H1 (cell line): ENCODE data around the gene ANGPTL2. TPM values are rescaled to one million over a fixed set of nuclear protein-coding genes. Genes with fewer than 3 reads are reported as not detected.
A peak's percentile ranks its signal among the peaks of the same experiment; 100 is the strongest.

ENCODE experiments used
- CTCF ChIA-PET: fragments of 300-600 bp; sonication (Branson Sonifier 250); formaldehyde crosslinking; loops from one replicate; lab custom pipeline; 2021; ENCODE audit not compliant: partially characterized antibody; lab: Charles Lee
- POLR2A ChIA-PET: fragments of 300-600 bp; sonication (Branson Sonifier 250); formaldehyde crosslinking; loops from one replicate; lab custom pipeline; 2021; ENCODE audit warnings: inconsistent platforms; ENCODE audit not compliant: partially characterized antibody; lab: Charles Lee
- DNase-seq, 2 experiments: peaks; one replicate each; pipeline versions ENCODE4 v3.0.0 to v3.0.0-alpha.2; 2010 to 2022; ENCODE audit warnings: low spot score in 2 of 2, low read depth in 1 of 2, mixed read lengths in 1 of 2
- FAIRE-seq: peaks from 2 replicates; lab custom pipeline; 2011; peaks lifted over from hg19 to GRCh38; lab: Jason Lieb, UNC
- H2AFZ ChIP-seq: 2 replicates; pipeline ENCODE4 v1.8.1; 2012; ENCODE audit warnings: low read length, inconsistent platforms
- H2AK5ac ChIP-seq: 2 replicates; pipeline ENCODE4 v1.6.1; 2013; ENCODE audit warnings: low read depth, low read length
- H2BK120ac ChIP-seq: replicated peaks from 2 replicates; pipeline ENCODE3; 2013; ENCODE audit warnings: low read depth, low read length, inconsistent platforms
- H2BK12ac ChIP-seq: 2 replicates; pipeline ENCODE4 v1.6.1; 2013; ENCODE audit warnings: low read depth, low read length
- H2BK15ac ChIP-seq: 2 replicates; pipeline ENCODE4 v1.6.1; 2013; ENCODE audit warnings: low read length
- H2BK20ac ChIP-seq: 2 replicates; pipeline ENCODE4 v1.6.1; 2013; ENCODE audit warnings: low read length
- H2BK5ac ChIP-seq: 2 replicates; pipeline ENCODE4 v1.6.1; 2013; ENCODE audit warnings: low read depth, low read length
- H3K14ac ChIP-seq: 2 replicates; pipeline ENCODE4 v1.6.1; 2013; ENCODE audit warnings: inconsistent platforms; ENCODE audit not compliant: insufficient read length
- H3K18ac ChIP-seq: 2 replicates; pipeline ENCODE4 v1.6.1; 2013; ENCODE audit warnings: low read length; ENCODE audit errors: extremely low read depth
- H3K23ac ChIP-seq: 2 replicates; pipeline ENCODE4 v1.6.1; 2013; ENCODE audit warnings: inconsistent platforms; ENCODE audit not compliant: insufficient read length
- H3K23me2 ChIP-seq: 2 replicates; pipeline ENCODE4 v1.6.1; 2013; ENCODE audit warnings: low read depth, low read length
- H3K27ac ChIP-seq: 2 replicates; pipeline ENCODE4 v1.6.1; 2011; ENCODE audit warnings: low read depth, low read length, inconsistent platforms
- H3K27me3 ChIP-seq, 4 experiments: replicated peaks in 1 of 4; 1 replicate in 1 of 4; 2 replicates in 3 of 4; pipeline versions ENCODE4 v1.6.1 to v1.8.1; 2011 to 2013; ENCODE audit warnings: low read length in 3 of 4, mild to moderate bottlenecking in 3 of 4, inconsistent platforms in 2 of 4, mixed read lengths in 2 of 4, moderate library complexity in 1 of 4; ENCODE audit not compliant: control insufficient read depth in 3 of 4, insufficient read depth in 3 of 4; ENCODE audit errors: extremely low read depth in 1 of 4
- H3K36me3 ChIP-seq, 4 experiments: 2 replicates each; pipeline versions ENCODE4 v1.6.1 to v1.8.1; 2011 to 2013; ENCODE audit warnings: mild to moderate bottlenecking in 4 of 4, low read length in 3 of 4, moderate library complexity in 2 of 4, control low read depth in 1 of 4, inconsistent platforms in 1 of 4; ENCODE audit not compliant: insufficient read depth in 4 of 4, control insufficient read depth in 2 of 4
- H3K4ac ChIP-seq: replicated peaks from 2 replicates; pipeline ENCODE3; 2013; ENCODE audit warnings: low read length, low read depth, mixed read lengths, inconsistent platforms; ENCODE audit not compliant: insufficient read length
- H3K4me1 ChIP-seq, 4 experiments: replicated peaks in 1 of 4; 1 replicate in 1 of 4; 2 replicates in 3 of 4; pipeline versions ENCODE4 v1.6.1 to v1.8.1; 2011 to 2013; ENCODE audit warnings: low read length in 3 of 4, inconsistent platforms in 2 of 4, mixed read lengths in 1 of 4; ENCODE audit not compliant: insufficient read depth in 4 of 4, control insufficient read depth in 3 of 4
- H3K4me2 ChIP-seq, 2 experiments: 2 replicates each; pipeline versions ENCODE4 v1.6.1 to v1.8.1; 2011 to 2013; ENCODE audit warnings: low read depth in 2 of 2, low read length in 2 of 2, control low read depth in 1 of 2, inconsistent platforms in 1 of 2, mild to moderate bottlenecking in 1 of 2; ENCODE audit not compliant: insufficient read depth in 1 of 2
- H3K4me3 ChIP-seq, 4 experiments: fragments of 200-600, 300-600 bp in 1 of 4; sonication (generic), shearing (Covaris generic), sonication (Bioruptor Twin) in 1 of 4; 2 replicates each; pipeline versions ENCODE4 v1.5.1 to v1.8.1; 2011 to 2016; ENCODE audit warnings: low read length in 4 of 4, low read depth in 3 of 4, control low read depth in 2 of 4, inconsistent platforms in 2 of 4, mild to moderate bottlenecking in 2 of 4, mixed read lengths in 1 of 4, moderate library complexity in 1 of 4; ENCODE audit not compliant: insufficient read depth in 2 of 4; ENCODE audit errors: extremely low read depth in 1 of 4
- H3K56ac ChIP-seq: replicated peaks from 2 replicates; pipeline ENCODE3; 2013; ENCODE audit warnings: low read depth, mild to moderate bottlenecking, mixed read lengths, low read length, inconsistent platforms; ENCODE audit not compliant: insufficient read length
- H3K79me1 ChIP-seq: 2 replicates; pipeline ENCODE4 v1.6.1; 2013; ENCODE audit warnings: low read depth, low read length, control low read depth
- H3K79me2 ChIP-seq, 2 experiments: 2 replicates each; pipeline versions ENCODE4 v1.6.1 to v1.8.1; 2012 to 2013; ENCODE audit warnings: low read length in 2 of 2, mild to moderate bottlenecking in 2 of 2, inconsistent platforms in 1 of 2; ENCODE audit not compliant: insufficient read depth in 2 of 2, control insufficient read depth in 1 of 2
- H3K9ac ChIP-seq, 4 experiments: replicated peaks in 1 of 4; 1 replicate in 1 of 4; 2 replicates in 3 of 4; pipeline versions ENCODE4 v1.6.1 to v1.8.1; 2011 to 2013; ENCODE audit warnings: low read depth in 3 of 4, low read length in 3 of 4, control low read depth in 2 of 4, mild to moderate bottlenecking in 2 of 4, moderate library complexity in 2 of 4, inconsistent platforms in 1 of 4; ENCODE audit errors: extremely low read depth in 1 of 4
- H3K9me3 ChIP-seq, 2 experiments: 2 replicates each; pipeline versions ENCODE4 v1.6.1 to v1.8.1; 2012 to 2013; ENCODE audit warnings: mild to moderate bottlenecking in 2 of 2, moderate library complexity in 2 of 2, control low read depth in 1 of 2, inconsistent platforms in 1 of 2, low read depth in 1 of 2, low read length in 1 of 2, mixed read lengths in 1 of 2; ENCODE audit not compliant: insufficient read depth in 2 of 2
- H4K20me1 ChIP-seq, 2 experiments: replicated peaks in 1 of 2; 2 replicates each; pipeline versions ENCODE3 to v1.8.1; 2011 to 2013; ENCODE audit warnings: inconsistent platforms in 2 of 2, low read length in 2 of 2, mild to moderate bottlenecking in 1 of 2; ENCODE audit not compliant: insufficient read depth in 2 of 2, control insufficient read depth in 1 of 2
- H4K5ac ChIP-seq: 2 replicates; pipeline ENCODE4 v1.6.1; 2013; ENCODE audit warnings: low read length, low read depth, mixed read lengths, inconsistent platforms; ENCODE audit not compliant: insufficient read length
- H4K8ac ChIP-seq: 2 replicates; pipeline ENCODE4 v1.8.0; 2013; ENCODE audit warnings: mild to moderate bottlenecking, moderate library complexity, low read length, inconsistent platforms; ENCODE audit not compliant: insufficient read depth; ENCODE audit errors: extremely low read depth
- H4K91ac ChIP-seq: replicated peaks from 2 replicates; pipeline ENCODE3; 2013; ENCODE audit warnings: low read length, mixed read lengths, inconsistent platforms; ENCODE audit not compliant: insufficient read length
- CBX8 ChIP-seq: fragments of 300-800, 300-1000 bp; sonication (generic); IDR thresholded peaks from 2 replicates; pipeline ENCODE4 v1.7.1; 2016; ENCODE audit warnings: low read depth, low read length, borderline replicate concordance
- JUN ChIP-seq: IDR thresholded peaks from 2 replicates; pipeline ENCODE4 v1.6.1; 2011; ENCODE audit warnings: low read depth, mild to moderate bottlenecking, improper control_type of control experiment, low read length
- NRF1 ChIP-seq: IDR thresholded peaks from 2 replicates; pipeline ENCODE4 v1.6.1; 2011; ENCODE audit warnings: mild to moderate bottlenecking, low read depth, low read length, improper control_type of control experiment
- WGBS, 2 experiments: shearing (Covaris generic) in 1 of 2; methylation state at CpG; one replicate each; pipeline versions ENCODE4 v1.1.6 to v1.1.7; 2013 to 2015; ENCODE audit warnings: low lambda C conversion rate in 2 of 2, mixed read lengths in 2 of 2, inconsistent platforms in 1 of 2, low coverage in 1 of 2, missing lambda C conversion rate in 1 of 2; ENCODE audit not compliant: insufficient replicate concordance in 2 of 2, insufficient coverage in 1 of 2, insufficient read length in 1 of 2; ENCODE audit errors: extremely low coverage in 1 of 2, missing lambda C conversion rate in 1 of 2; 5-methylcytosine and 5-hydroxymethylcytosine counted together
- polyA plus RNA-seq, 7 experiments: library from polyadenylated mRNA; depleted of rRNA in 3 of 7; stranded (reverse) in 5 of 7; unstranded in 2 of 7; fragments of >200 nt in 5 of 7; fragments of 200-250 nt in 2 of 7; gene quantifications; 1 replicate in 5 of 7; 2 replicates in 1 of 7; 4 replicates in 1 of 7; pipeline versions ENCODE4 v1.2.1 to v1.2.3, GENCODE V29; 2011 to 2013; ENCODE audit warnings: missing spikeins in 2 of 7, mixed read lengths in 2 of 7
- total RNA-seq: library from RNA; stranded (reverse); fragmentation: NEBNext Ultra II Directional; extraction: Animal tissue kit (Norgen Biotek cat#: 25700); gene quantifications from 2 replicates; pipeline ENCODE4 v1.2.1, GENCODE V29; 2021

ANGPTL2 gene
- total and polyA plus RNA-seq, 2 of the 8 experiments (the other 6 are each of a cell fraction or from before 2014, with no cell fraction given), result 9.0 to 10.6 TPM

GRCh38 chr9:127155314-127155960, 33.0 kb upstream of the ANGPTL2 start:
- 88% methylated on average over 5 of the region's 5 CpGs; no CpG with 5 or more reads in 1 of the 2 experiments for WGBS, 2 experiments
- TF ChIP-seq JUN, result no peak
- no peak for TF ChIP-seq CBX8
- TF ChIP-seq NRF1, result no peak

More at GRCh38 chr9:127155314-127155960, 33.0 kb upstream of the ANGPTL2 start:
- Histone ChIP-seq H3K4me3 (no peak overlapping the region), H2BK15ac (no peak overlapping the region), H3K9ac (no peak overlapping the region), H3K18ac (no peak overlapping the region), H4K91ac (no peak overlapping the region), H3K23ac (no peak overlapping the region), H3K14ac (no peak overlapping the region), H3K4me1 (peaks cover 3 to 13% (median 6%) of the 10 kb centered on the region in 4 experiments), H2AFZ (no peak overlapping the region), H2BK12ac (no peak overlapping the region), H3K23me2 (no peaks in the 10 kb centered on the region), H3K79me2 (no peaks in the 10 kb centered on the region), H3K4me2 (no peak overlapping the region), H4K20me1 (peaks cover 0 to 1% of the 10 kb centered on the region in 2 experiments), H4K8ac (no peak overlapping the region), H2BK120ac (no peak overlapping the region), H3K27me3 (no peaks in the 10 kb centered on the region), H3K79me1 (no peaks in the 10 kb centered on the region), H2BK20ac (no peak overlapping the region), H3K9me3 (no peaks in the 10 kb centered on the region), H3K36me3 (no peaks in the 10 kb centered on the region), H2BK5ac (no peak overlapping the region), H3K27ac (0 out of 2 replicates have a peak overlapping the region, but pooled peaks have one; percentile 48), H3K4ac (no peak overlapping the region), H2AK5ac (no peak overlapping the region), H4K5ac (no peak overlapping the region), H3K56ac (no peak overlapping the region)
- FAIRE-seq (no peak), DNase-seq (peak in 1 of 2 experiments; percentile 41)
- CTCF ChIA-PET, result interaction anchor here (0.5 to 1.4 kb wide), 3 partner anchors 9 to 190 kb away, joined by 3 read pairs; partner anchors contain the start of gene ANGPTL2
- POLR2A ChIA-PET, result no interaction called here
